ENCODE results near the gene TREML2.

Gene TREML2

GRCh38 chr6:41176189-41176588 lies 24.8 kb downstream of the TREML2 start:
- DNase-seq, result no peak

GRCh38 chr6:41175084-41175483 lies 25.9 kb downstream of the TREML2 start:
- no peak for DNase-seq

GRCh38 chr6:41174610-41175009 lies 26.3 kb downstream of the TREML2 start:
- no peak for DNase-seq

- DNase-seq, result no peak
Observed at GRCh38 chr6:41171908-41172307, 29.0 kb downstream of the TREML2 start.

GRCh38 chr6:41170547-41171160 lies 30.3 kb downstream of the TREML2 start:
- DNase-seq, result no peak

GRCh38 chr6:41167173-41167963 lies 33.6 kb downstream of the TREML2 start:
- DNase-seq, result no peak

GRCh38 chr6:41164551-41165120 lies 36.3 kb downstream of the TREML2 start:
- DNase-seq, result no peak

GRCh38 chr6:41163419-41163717 lies 37.6 kb downstream of the TREML2 start:
- no peak for DNase-seq

- no peak for DNase-seq
Observed at GRCh38 chr6:41162687-41163418, 38.1 kb downstream of the TREML2 start, which contains the start of gene TREM2. Gene TREM2, minus strand, starts transcription at chr6:41163116. Its CDS starts 34 bp downstream, at chr6:41163082.

- no peak for DNase-seq
Observed at GRCh38 chr6:41161851-41162552, 38.9 kb downstream of the TREML2 start.

GRCh38 chr6:41161380-41161779 lies 39.6 kb downstream of the TREML2 start:
- DNase-seq, result no peak

- DNase-seq, result no peak
Observed at GRCh38 chr6:41160933-41161332, 40.0 kb downstream of the TREML2 start.

GRCh38 chr6:41159415-41160082 lies 41.4 kb downstream of the TREML2 start:
- DNase-seq, result no peak

- DNase-seq, result no peak
Observed at GRCh38 chr6:41157323-41157722, 43.6 kb downstream of the TREML2 start.

GRCh38 chr6:41156771-41157170 lies 44.2 kb downstream of the TREML2 start:
- no peak for DNase-seq

- DNase-seq, result no peak
Observed at GRCh38 chr6:41156001-41156400, 44.9 kb downstream of the TREML2 start.

GRCh38 chr6:41155132-41155805 lies 45.7 kb downstream of the TREML2 start:
- DNase-seq, result no peak

GRCh38 chr6:41153992-41154625 lies 46.8 kb downstream of the TREML2 start, which contains the start of gene TREML1:
Gene TREML1, minus strand, starts transcription at chr6:41154347. Its CDS starts 59 bp downstream, at chr6:41154288.
- DNase-seq, result no peak

GRCh38 chr6:41153451-41153850 lies 47.5 kb downstream of the TREML2 start:
- no peak for DNase-seq

- DNase-seq, result no peak
Observed at GRCh38 chr6:41150671-41151070, 50.3 kb downstream of the TREML2 start.

- DNase-seq, result no peak
Observed at GRCh38 chr6:41147917-41148316, 53.0 kb downstream of the TREML2 start.

Measured in retina (tissue), 1 donor.